Retinal pigment epithelial cell (primary cell): ENCODE data around the gene NCOR2.

Experiments
- DNase-seq: peaks from one replicate; pipeline ENCODE4 v3.0.0-alpha.2; 2010; ENCODE audit warnings: low read depth
- H3K4me3 ChIP-seq: 2 replicates; pipeline ENCODE4 v1.5.1; 2011; ENCODE audit warnings: mild to moderate bottlenecking, low read length, control low read depth, moderate library complexity
- TF ChIP-seq, protein P1 (sequence below): conservative IDR thresholded peaks from 2 replicates; pipeline ENCODE4 v1.5.1; 2011; ENCODE audit warnings: low read depth, low read length, control low read depth, inconsistent platforms

The NCOR2 gene

DNA sequence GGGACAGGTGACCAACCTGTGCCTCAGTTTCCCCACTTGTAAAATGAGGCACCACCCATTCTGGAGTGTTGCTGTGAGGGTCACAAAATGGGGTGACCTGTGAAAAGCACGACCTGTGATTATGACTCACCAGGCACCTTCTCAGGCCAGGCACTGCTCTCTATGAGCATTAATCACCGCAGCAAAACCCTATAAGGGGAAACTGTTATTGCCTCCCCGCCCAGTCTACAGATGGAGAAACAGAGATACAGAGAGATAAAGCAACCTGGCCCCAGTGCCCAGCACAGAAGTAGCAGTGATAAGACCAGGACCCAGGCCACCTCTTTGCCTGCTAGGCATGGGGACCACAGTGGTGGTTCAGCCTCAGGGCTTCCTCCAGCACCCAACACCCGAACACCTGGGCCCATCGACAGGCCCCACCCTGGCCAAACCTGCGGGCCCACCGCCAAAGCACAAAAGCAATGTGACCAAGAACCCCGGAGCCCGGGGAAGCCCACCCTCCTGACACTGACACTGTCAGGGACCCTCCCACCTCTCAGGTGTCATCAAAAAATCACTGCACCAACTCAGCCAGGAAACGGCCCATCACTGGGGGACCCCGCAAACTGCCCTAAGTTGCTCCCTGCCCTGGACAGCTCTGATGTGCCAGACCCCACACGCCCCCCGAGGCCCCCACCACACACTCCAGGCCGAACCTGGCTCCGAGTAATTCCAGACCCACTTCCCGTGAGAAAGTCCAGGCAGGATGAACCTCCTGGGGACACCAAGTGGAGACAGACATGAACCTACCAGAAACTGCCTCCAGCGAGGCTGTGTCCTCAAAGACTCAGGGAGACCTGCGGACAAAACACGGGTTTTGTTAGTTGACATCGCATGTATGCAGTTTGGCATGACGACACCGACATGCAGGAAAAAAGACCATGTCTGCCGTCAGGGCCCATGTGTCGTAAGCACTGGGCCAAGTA lies 32.4 kb downstream of the NCOR2 start:
- DNase-seq: no peak
- TF ChIP-seq, protein P1, sequence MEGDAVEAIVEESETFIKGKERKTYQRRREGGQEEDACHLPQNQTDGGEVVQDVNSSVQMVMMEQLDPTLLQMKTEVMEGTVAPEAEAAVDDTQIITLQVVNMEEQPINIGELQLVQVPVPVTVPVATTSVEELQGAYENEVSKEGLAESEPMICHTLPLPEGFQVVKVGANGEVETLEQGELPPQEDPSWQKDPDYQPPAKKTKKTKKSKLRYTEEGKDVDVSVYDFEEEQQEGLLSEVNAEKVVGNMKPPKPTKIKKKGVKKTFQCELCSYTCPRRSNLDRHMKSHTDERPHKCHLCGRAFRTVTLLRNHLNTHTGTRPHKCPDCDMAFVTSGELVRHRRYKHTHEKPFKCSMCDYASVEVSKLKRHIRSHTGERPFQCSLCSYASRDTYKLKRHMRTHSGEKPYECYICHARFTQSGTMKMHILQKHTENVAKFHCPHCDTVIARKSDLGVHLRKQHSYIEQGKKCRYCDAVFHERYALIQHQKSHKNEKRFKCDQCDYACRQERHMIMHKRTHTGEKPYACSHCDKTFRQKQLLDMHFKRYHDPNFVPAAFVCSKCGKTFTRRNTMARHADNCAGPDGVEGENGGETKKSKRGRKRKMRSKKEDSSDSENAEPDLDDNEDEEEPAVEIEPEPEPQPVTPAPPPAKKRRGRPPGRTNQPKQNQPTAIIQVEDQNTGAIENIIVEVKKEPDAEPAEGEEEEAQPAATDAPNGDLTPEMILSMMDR: no peak
- H3K4me3 ChIP-seq: no peak overlapping the region

DNA sequence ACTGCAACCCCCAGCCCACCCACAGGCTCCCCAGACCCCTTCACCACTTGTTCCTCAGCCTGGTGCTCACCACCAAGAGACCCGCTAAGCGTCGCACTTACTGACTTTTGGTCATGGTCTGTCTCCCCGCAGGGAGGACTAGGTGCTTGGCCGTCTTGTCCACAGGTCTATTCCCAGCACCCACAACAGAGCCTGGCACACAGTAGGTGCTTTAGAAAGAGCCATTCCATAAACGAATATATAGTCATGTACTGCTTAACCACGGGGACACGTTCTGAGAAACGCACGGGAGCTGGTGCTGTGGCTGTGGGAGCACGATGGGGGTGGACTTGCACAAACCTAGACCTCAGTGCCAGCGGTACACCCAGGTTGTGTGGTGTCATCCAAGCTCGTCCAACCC lies 34.0 kb downstream of the NCOR2 start:
- TF ChIP-seq, protein P1: no peak
- no peak overlapping the region for H3K4me3 ChIP-seq
- no peak for DNase-seq

DNA sequence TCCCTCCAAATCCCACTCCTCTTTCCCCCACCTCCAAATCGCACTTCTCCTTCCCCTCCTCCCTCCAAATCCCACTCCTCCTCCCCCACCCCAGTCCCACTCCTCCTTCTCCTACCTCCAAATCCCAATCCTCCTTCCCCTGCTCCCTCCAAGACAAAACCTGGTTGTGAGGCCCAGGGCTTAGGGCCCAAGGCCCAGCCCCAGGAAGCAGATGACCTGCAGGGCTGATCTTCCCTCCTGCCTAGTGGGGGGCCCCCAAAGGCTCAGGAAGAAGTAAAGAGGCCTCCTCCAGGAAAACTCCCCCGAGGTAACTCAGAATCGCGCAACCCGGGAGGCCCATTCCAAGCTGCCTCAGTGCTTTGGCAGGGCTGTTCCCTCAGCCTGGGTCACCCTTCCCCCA lies 34.4 kb downstream of the NCOR2 start:
- TF ChIP-seq, protein P1: no peak
- no peak for DNase-seq
- no peak overlapping the region for H3K4me3 ChIP-seq

DNA sequence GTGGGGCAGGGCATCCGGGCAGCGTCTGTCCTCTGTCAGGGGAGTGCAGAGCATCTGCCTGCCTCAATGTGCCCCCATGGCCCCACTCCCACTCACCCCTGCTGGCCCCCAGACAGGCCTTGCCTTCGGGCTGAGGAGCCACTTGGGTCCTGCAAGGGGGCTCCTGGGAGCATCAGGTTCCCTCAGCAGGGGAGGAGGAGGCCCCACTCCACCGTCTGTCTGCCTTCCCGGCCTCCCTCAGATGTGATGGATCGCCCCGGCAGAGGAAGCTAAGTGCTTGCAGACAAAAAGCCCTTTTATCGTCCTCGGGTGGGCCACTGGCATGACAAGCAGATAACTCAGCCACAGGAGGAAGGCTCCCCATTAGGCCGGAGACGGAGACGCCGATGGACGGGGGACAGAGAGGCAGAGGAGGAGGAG lies 35.1 kb downstream of the NCOR2 start:
- H3K4me3 ChIP-seq: no peak overlapping the region
- TF ChIP-seq, protein P1: no peak
- no peak for DNase-seq

DNA sequence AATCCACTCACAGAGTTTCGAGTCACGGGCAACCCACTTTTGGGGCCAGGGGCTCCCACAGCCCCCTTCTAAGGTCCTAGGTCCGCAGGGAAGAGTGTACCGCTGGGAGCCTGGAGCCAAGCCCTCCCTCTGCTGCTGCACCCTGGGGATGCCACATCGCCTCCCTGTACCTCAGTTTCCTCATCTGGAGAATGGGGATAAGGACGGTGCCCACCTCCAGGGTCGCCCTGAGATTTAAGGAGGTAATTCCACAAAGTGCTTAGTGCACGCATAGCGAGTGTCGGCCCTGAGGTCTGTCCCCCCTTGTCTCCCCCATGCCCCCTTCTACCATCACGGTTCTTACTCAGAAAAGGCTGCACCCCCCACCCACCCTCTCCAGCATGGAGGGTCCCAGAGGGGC lies 35.5 kb downstream of the NCOR2 start:
- H3K4me3 ChIP-seq: no peak overlapping the region
- DNase-seq: no peak
- TF ChIP-seq, protein P1: no peak

DNA sequence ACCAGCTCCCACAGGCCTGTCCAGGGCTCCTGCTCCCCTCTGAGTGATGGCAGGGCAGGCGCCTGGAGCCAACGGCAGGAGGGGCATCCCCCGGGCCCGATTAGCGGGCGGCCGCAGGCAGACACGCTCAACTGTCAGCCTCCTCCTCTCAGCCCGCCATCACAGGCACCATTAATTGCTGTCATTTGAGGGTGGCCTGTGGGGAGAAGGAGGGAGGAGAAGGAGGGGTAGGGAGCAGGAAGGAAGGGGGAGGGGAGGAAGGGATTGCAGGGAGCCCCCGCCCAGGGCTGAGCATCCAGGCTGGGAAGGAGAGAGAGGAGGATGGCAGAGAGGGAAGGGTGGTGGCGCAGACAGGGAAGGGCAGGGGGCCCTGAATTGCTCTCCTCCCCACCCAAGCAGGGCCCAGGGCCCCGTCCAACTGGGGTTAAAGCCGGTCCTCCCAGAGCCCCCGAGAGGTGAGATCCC lies 36.1 kb downstream of the NCOR2 start:
- TF ChIP-seq, protein P1: no peak
- DNase-seq: no peak
- H3K4me3 ChIP-seq: no peak overlapping the region
